ENCODE data around the gene ERFL.

The ERFL gene

DNA sequence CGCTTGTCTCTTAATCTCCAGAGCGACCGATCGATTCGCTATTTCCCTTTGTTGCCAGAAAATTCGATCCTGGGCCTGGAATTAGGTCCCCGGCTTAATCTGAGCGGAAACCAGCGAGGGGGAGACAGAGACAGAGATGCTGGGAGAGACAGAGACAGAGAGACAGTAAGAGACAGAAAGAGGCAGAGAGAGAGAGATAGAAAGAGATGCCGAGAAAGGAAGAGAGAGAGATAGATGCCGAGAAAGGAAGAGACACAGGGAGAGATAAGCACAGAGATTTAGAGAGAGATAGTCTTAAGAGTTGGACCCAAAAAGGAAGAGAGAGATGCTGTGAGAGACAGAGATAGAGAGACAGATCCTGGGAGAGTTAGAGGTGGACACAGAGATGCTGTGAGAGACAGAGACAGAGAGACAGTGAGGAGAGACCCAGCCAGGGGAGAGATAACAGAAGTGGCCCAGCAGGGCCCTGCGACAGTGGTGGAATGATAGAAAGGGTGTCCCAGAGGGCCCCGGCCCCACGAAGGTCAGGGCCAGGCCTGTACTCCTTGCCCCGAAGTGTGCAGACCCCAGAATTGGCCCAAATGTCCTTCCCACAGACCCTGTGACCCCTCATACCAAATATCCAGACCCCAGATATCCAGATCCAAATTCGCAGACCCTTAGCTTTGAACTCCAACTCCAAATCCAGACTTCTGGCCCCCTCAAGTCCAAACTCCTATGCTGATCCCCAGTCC is 1.3 kb downstream of the ERFL start:
- Histone ChIP-seq H3K9ac (ENCODE audit: low read length) (no peak overlapping the region), H3K4me3 (ENCODE audit: low read depth, low read length, poor library complexity, severe bottlenecking) (no peak overlapping the region), H3K27ac (ENCODE audit: low read depth, low read length, poor library complexity, severe bottlenecking) (no peak overlapping the region), H3K27me3 (ENCODE audit: insufficient read depth, low read length) (peaks cover 4% of the 10 kb centered on the region; the same call in 1 of the 2 replicates), H3K4me1 (ENCODE audit: insufficient read depth, low read length, severe bottlenecking) (peaks cover 26% of the 10 kb centered on the region), H3K9me2 (ENCODE audit: low read depth, low read length) (no peaks in the 10 kb centered on the region), H3K79me2 (ENCODE audit: insufficient read depth, low read length) (no peaks in the 10 kb centered on the region), H3K9me3 (ENCODE audit: low read length) (no peaks in the 10 kb centered on the region), H3K4me2 (ENCODE audit: low read length) (peak overlapping the region; percentile 98; the same call in 1 of the 2 replicates), H3F3A (ENCODE audit: insufficient read depth, low read length) (no peaks in the 10 kb centered on the region), H4K20me1 (ENCODE audit: insufficient read depth, low read length) (no peaks in the 10 kb centered on the region), H2AFZ (ENCODE audit: low read length) (no peak overlapping the region), H3K36me3 (ENCODE audit: insufficient read depth, low read length) (no peaks in the 10 kb centered on the region)
- TF ChIP-seq EZH2 (IDR thresholded peaks at IDR 0.05; ENCODE audit: borderline replicate concordance, low read length) = no peak

DNA sequence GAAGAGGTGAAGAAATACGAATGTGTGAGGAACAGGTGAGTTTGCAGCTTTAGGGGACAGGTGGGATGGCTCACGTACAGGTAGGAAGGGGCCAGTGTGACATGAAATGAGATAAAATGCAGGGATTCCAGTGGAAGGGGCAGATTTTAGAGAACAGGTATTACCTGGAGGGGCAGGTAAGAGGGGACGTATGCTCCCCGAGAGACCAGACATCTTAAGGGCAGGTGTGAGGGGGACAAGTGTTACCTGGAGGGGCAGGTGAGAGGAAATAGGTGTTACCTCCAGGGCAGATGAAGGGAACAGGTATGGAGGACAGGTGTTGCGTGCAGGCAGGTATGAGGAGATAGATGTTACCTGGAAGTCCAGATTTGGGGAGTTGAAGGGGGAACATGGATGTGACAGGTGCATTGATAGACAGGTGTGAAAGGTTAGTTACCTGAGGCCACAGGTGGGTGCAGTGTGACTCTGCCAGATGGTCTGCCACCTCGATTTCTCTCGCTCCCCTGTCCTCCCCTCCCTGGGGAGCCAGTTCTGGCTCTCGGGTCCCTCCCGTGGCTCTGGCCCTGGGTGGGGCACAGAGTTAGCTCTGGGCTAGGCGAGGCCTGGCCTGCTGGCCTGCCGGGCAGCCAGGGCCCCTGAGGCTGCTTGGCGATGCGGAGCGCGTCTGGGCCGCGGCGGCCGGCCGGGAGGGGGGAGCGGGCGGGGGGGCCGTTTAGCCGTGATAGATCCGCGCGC is 2.1 kb downstream of the ERFL start:
- no peak overlapping the region for H3K4me3 ChIP-seq (ENCODE audit: low read depth, low read length, poor library complexity, severe bottlenecking)
- H3K27me3 ChIP-seq (ENCODE audit: insufficient read depth, low read length) = peaks cover 4% of the 10 kb centered on the region; the same call in 1 of the 2 replicates
- no peak overlapping the region for H2AFZ ChIP-seq (ENCODE audit: low read length)

GRCh38 chr19:41925208-41926003 is 2.8 kb downstream of the ERFL start:
- Histone ChIP-seq H3K9ac (ENCODE audit: low read length) (no peak overlapping the region), H3K4me2 (ENCODE audit: low read length) (no peak overlapping the region), H3K9me2 (ENCODE audit: low read depth, low read length) (no peaks in the 10 kb centered on the region), H3K79me2 (ENCODE audit: insufficient read depth, low read length) (no peaks in the 10 kb centered on the region), H3K27me3 (ENCODE audit: insufficient read depth, low read length) (peaks cover 4% of the 10 kb centered on the region; the same call in 1 of the 2 replicates), H2AFZ (ENCODE audit: low read length) (no peak overlapping the region), H3K36me3 (ENCODE audit: insufficient read depth, low read length) (no peaks in the 10 kb centered on the region), H3K4me3 (ENCODE audit: low read depth, low read length, poor library complexity, severe bottlenecking) (no peak overlapping the region), H3K27ac (ENCODE audit: low read depth, low read length, poor library complexity, severe bottlenecking) (no peak overlapping the region), H3F3A (ENCODE audit: insufficient read depth, low read length) (no peaks in the 10 kb centered on the region), H3K9me3 (ENCODE audit: low read length) (no peaks in the 10 kb centered on the region), H4K20me1 (ENCODE audit: insufficient read depth, low read length) (no peaks in the 10 kb centered on the region), H3K4me1 (ENCODE audit: insufficient read depth, low read length, severe bottlenecking) (peaks cover 26% of the 10 kb centered on the region)
- TF ChIP-seq CTCF (IDR thresholded peaks at IDR 0.05; ENCODE audit: low read length) = no peak
- no peak for TF ChIP-seq EZH2 (IDR thresholded peaks at IDR 0.05; ENCODE audit: borderline replicate concordance, low read length)

More for the DNA sequence above, 2.1 kb downstream of the ERFL start:
- H3K9me3 ChIP-seq (ENCODE audit: low read length) = no peaks in the 10 kb centered on the region
- peaks cover 26% of the 10 kb centered on the region for H3K4me1 ChIP-seq (ENCODE audit: insufficient read depth, low read length, severe bottlenecking)
- H3K9ac ChIP-seq (ENCODE audit: low read length) = no peak overlapping the region
- no peaks in the 10 kb centered on the region for H3K79me2 ChIP-seq (ENCODE audit: insufficient read depth, low read length)
- H3K27ac ChIP-seq (ENCODE audit: low read depth, low read length, poor library complexity, severe bottlenecking) = no peak overlapping the region
- no peaks in the 10 kb centered on the region for H3K36me3 ChIP-seq (ENCODE audit: insufficient read depth, low read length)
- no peaks in the 10 kb centered on the region for H3F3A ChIP-seq (ENCODE audit: insufficient read depth, low read length)
- TF ChIP-seq CTCF (IDR thresholded peaks at IDR 0.05; ENCODE audit: low read length) = no peak
- H4K20me1 ChIP-seq (ENCODE audit: insufficient read depth, low read length) = no peaks in the 10 kb centered on the region
- H3K4me2 ChIP-seq (ENCODE audit: low read length) = no peak overlapping the region
- no peaks in the 10 kb centered on the region for H3K9me2 ChIP-seq (ENCODE audit: low read depth, low read length)

All from OCI-LY1 (cell line).